HG03139 (cell line): ENCODE results near the gene OR11H7.
"Not testable (repeated sequence)": the region's sequence is repeated elsewhere in the genome, so short reads cannot be mapped to it uniquely, and the experiment has no call there.

Experiments
- ATAC-seq: cut with Tn5 transposase; IDR thresholded peaks from one replicate; pipeline ENCODE4 v1.9.1; 2021; ENCODE audit not compliant: unreplicated experiment

Gene OR11H7

DNA sequence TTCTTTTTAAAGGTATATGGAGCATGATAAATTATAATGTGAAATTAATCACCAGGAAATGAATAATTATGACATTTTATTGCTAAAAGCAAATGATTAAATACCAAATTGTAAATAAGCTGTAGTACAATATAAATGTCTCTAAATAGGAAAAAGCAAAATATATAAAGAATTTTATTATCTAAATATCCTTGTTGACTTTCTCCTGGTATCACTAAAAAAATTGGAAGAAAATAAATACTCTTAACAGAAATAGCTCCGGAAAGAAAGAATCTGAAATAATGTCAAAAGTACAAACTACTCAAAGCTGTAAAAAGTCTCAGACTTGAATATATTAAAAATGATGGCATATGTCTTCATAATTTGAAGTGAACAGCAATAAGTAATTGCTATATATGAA lies at the start of gene OR11H7:
TSS of gene OR11H7 (plus strand) at position 301 of the 400 bp plus-strand sequence.
- no peak for ATAC-seq

- no peak for ATAC-seq
Observed at GRCh38 chr14:20179218-20179617, 49.6 kb upstream of the OR11H7 start.

- no peak for ATAC-seq
Observed at GRCh38 chr14:20179880-20180279, 48.9 kb upstream of the OR11H7 start.

DNA sequence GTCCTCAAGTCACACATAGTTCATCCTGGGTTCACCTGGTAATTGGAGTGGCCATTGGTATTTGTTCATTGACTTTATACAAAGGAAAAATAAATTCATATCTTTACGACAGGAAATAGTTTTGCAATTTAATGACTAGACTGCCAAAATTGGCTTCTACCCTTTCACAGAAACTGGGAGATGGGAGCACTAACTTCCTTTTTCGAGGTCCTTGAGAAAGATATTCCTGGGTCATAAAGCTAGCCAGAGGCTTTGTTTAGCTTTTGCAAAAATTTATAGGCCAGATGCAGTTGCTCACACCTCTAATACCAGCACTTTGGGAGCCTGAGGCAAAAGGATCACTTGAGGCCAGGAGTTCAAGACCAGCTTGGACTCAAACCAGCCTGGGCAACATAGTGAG lies 48.3 kb upstream of the OR11H7 start:
- ATAC-seq = no peak

DNA sequence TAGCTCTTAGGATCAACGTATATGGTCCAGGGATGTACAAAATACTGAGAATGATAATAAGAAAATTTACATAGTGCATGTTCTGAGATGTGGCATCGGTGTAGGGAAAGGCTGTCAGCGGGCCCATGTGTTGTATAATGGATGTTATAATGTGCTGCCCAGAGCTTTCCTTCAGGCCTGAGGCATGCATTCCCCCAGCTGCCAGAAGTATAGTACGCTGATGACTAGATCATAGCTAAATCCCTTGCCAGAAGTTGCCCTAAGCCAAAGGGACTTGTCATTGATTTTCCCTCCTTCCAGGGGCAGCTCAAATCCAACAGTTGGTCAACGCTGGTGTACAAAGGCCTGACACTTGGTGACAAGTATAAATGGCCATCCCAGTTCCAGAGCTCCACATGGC lies 44.6 kb upstream of the OR11H7 start:
- ATAC-seq = no peak

DNA sequence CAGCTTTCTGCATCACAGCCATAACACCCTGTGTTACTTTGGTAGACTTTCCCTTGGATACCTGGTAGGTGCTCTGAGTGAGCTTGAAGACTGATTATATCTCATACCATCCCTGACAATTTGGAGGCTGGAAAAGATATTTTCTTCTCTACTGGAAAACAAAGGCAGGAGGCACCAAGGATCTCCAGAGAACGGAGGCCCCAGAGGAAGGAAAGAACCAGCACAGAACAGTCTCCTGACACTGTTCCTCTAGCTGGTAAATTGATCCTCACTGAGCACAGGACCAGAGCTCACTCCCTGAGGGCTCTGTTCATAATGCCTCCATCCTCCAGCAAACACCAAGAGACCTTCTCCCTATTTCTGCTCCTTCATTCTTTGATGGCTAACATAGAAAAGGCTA lies 38.2 kb upstream of the OR11H7 start, which contains the start of gene OR11G2:
TSS of gene OR11G2 (plus strand) at position 301 of the 400 bp plus-strand sequence. CDS start 6,542 bp downstream, outside the sequence.
- no peak for ATAC-seq

DNA sequence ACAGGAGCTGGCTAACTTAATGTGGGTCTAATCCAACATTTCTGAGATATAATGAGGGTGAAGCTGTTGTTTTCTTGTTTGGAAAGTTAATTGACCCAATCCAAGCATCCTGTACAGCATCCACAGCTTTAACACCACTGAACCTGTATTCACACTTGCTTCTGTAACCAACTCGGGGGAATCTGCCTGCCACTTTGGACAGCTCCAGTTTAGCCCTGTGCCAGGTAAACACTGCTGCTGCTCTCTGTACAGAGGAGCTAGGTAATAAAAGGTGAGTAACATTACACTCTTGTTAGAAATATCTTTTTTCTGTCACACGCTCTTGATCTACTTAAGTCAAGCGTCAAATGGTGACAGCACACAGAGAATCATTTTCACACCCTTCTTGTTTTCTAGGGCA lies 37.4 kb upstream of the OR11H7 start:
- no peak for ATAC-seq

- ATAC-seq = no peak
Observed at GRCh38 chr14:20194101-20194500, 34.7 kb upstream of the OR11H7 start.

DNA sequence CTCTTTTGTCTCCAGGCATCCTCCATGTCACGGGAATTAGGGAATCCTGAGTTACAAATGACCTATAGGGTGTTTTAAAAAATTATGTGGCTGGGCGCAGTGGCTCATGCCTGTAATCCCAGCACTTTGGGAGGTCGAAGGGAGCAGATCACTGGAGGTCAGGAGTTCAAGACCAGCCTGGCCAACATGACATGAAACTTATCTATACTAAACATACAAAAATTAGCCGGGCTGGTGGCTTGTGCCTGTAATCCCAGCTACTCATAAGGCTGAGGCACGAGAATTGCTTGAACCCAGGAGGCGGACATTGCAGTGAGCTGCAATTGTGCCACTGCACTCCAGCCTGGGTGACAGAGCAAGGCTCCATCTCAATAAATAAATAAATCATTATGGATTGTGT lies 33.6 kb upstream of the OR11H7 start:
- not testable (repeated sequence) for ATAC-seq

DNA sequence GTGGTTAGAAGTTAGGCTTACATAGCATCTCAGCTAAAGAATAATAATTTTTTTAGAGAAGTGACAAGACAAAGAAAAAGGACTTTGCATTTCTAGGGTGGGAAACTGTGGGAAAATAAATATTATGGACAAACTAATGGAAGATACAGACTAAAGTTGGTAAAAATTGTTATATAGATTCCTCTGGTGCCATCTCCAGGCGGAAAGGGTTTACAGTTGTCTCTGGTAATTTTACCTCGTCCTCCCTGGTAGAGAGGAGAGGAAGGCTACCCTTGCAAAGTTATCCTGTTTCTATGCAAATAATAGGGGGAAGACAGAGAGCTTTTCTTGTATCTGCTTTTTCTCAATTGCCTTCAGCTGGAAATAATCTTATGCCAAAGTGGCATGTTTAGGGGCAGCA lies 32.9 kb upstream of the OR11H7 start:
- ATAC-seq = no peak

DNA sequence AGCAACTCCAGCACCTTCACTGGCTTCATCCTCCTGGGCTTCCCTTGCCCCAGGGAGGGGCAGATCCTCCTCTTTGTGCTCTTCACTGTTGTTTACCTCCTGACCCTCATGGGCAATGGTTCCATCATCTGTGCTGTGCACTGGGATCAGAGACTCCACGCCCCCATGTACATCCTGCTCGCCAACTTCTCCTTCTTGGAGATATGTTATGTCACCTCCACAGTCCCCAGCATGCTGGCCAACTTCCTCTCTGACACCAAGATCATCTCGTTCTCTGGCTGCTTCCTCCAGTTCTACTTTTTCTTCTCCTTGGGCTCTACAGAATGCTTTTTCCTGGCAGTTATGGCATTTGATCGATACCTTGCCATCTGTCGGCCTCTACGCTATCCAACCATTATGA lies 31.3 kb upstream of the OR11H7 start:
- no peak for ATAC-seq

DNA sequence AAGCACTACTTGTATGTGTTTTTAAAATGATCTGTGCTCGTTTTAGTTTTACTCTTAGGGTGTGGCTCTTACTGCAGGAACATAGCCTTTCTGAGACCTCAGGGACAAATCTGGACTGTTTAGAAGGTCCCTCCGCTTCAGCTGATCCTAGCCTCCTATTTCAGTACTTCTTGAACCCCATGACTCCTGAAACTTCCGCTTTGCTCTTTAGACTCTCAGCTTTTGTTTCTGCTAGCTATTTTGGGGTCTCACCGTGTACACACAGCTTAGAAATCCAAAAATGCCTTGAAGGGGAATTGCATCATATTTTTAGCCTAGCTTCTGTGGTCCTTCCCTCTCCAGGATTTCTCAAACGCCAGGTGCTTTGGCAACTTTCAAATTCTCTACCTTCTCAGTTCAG lies 29.8 kb upstream of the OR11H7 start:
- ATAC-seq = no peak

DNA sequence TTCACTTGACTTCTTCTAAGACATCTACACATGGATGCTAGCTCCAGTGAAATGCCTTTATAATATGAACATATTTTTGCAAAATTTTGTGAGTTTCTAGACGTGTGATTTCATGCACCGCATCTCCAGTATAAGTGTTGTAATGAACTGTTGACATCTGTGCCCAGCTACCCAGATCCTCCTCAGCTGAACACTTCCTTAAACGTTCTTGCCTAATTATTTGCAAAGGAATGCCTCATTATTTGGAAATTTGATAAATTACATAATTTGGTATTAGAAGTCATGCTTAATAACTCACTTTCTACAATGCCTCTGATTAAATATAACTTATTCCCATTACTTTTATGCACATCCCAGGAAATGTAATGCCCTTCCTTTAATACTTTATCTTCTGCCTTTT lies 24.1 kb upstream of the OR11H7 start:
- ATAC-seq = no peak

GRCh38 chr14:20209595-20209994 lies 19.2 kb upstream of the OR11H7 start:
- no peak for ATAC-seq

- ATAC-seq = not testable (repeated sequence)
Observed at GRCh38 chr14:20212406-20212805, 16.4 kb upstream of the OR11H7 start.

DNA sequence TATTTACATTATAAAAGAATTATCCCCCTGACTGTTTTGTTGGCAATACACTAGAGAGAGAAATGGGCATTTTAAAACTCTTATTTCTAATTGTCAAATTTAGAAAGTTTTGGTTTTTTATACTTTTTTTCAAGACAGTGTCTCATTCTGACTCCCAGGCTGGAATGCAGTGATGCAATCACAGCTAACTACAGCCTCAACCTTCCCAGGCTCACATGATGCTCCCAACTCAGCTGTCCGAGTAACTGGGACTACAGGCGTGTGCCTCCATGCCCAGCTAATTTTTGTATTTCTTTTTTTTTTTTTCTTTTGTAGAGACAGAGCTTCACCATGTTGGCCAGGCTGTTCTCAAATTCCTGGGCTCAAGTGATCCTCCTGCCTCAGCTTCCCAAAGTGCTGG lies 13.6 kb upstream of the OR11H7 start:
- no peak for ATAC-seq

- ATAC-seq = no peak
Observed at GRCh38 chr14:20219033-20219432, 9.7 kb upstream of the OR11H7 start.

DNA sequence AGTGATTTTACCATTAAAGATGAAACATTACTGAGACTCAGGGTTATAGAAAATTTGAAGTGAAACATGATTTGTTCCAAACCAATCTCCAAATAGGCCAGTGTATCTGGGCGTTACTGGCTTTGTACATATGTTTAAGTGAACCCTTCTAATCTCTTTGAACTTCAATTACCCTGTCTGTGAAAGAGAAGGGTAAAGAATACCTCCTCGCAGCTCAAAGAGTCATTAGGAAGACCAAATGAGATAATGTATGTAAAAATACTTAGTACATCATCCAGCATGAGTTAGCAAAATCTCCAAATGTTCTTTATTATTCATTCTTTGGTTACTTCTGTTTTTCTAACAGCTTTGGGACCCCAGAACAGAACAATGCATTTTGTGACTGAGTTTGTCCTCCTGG lies 5.4 kb upstream of the OR11H7 start, which contains the start of gene OR11H6:
TSS of gene OR11H6 (plus strand) at position 301 of the 400 bp plus-strand sequence. CDS start at position 301, 0 bp downstream.
- no peak for ATAC-seq

GRCh38 chr14:20235415-20235814 lies 6.6 kb downstream of the OR11H7 start:
- ATAC-seq = not testable (repeated sequence)

- no peak for ATAC-seq
Observed at GRCh38 chr14:20247646-20248246, 19.0 kb downstream of the OR11H7 start.

GRCh38 chr14:20262642-20263128 lies 33.9 kb downstream of the OR11H7 start:
- ATAC-seq = no peak

DNA sequence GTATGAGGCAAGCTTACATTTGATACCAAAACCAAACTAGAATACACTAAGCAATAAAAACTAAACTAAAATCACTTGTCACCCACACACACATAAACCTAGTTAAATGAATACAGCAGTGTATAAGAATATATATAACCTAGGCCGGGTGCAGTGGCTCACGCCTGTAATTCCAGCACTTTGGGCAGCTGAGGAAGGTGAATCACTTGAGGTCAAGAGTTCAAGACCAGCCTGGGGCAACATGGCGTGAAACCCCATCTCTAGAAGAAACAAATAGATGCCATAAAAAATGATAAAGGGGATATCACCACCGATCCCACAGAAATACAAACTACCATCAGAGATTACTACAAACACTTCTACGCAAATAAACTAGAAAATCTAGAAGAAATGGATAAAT lies 35.6 kb downstream of the OR11H7 start:
- ATAC-seq = not testable (repeated sequence)

DNA sequence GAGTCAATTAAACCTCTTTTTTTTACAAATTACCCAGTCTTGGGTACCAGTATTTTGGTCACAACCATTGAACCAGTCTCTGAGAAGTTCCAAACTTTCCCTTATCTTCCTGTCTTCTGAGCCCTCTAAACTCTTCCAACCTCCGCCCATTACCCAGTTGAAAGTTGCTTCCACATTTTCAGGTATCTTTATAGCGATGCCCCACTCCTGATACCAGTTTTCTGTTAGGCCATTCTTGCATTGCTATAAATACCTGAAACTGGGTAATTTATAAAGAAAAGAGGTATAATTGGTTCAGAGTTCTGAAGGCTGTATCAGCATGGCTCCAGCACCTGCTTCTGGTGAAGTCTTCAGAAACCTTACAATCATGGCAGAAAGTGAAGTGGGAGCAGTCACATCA lies 45.3 kb downstream of the OR11H7 start:
- no peak for ATAC-seq
